GM23338 (cell line): Measurements from ENCODE around the gene MBOAT1. TPM values are rescaled to one million over a fixed set of nuclear protein-coding genes. Genes with fewer than 3 reads are reported as not detected.

ENCODE experiments used
- ATAC-seq: fragments of 200-7000 bp; cut with Tn5 transposase; 3 replicates; pipeline ENCODE4 v1.9.1; 2020
- DNase-seq: peaks from one replicate; pipeline ENCODE4 v3.0.0-alpha.2; 2015; ENCODE audit warnings: low spot score
- H2AFZ ChIP-seq: fragments of 200-600 bp; sonication (generic); 2 replicates; pipeline ENCODE4 v1.8.0; 2016; ENCODE audit warnings: antibody characterized with exemption, mild to moderate bottlenecking, moderate library complexity
- H3F3A ChIP-seq: fragments of 200-600 bp; sonication (generic); replicated peaks from 2 replicates; pipeline ENCODE4 v1.8.0; 2017; ENCODE audit warnings: antibody characterized with exemption, mixed run types, low read depth
- H3K27ac ChIP-seq: fragments of 200-600 bp; sonication (generic); 2 replicates; pipeline ENCODE4 v1.6.1; 2016; ENCODE audit warnings: low read depth
- H3K27me3 ChIP-seq: fragments of 200-600 bp; sonication (generic); 2 replicates; pipeline ENCODE4 v1.8.0; 2016; ENCODE audit warnings: mild to moderate bottlenecking, mixed run types, moderate library complexity; ENCODE audit not compliant: insufficient read depth
- H3K36me3 ChIP-seq: fragments of 200-600 bp; sonication (generic); 2 replicates; pipeline ENCODE4 v1.8.0; 2016; ENCODE audit warnings: mild to moderate bottlenecking; ENCODE audit not compliant: insufficient read depth
- H3K4me1 ChIP-seq: fragments of 200-600 bp; sonication (generic); 2 replicates; pipeline ENCODE4 v1.8.0; 2016; ENCODE audit warnings: mild to moderate bottlenecking, moderate library complexity; ENCODE audit not compliant: insufficient read depth
- H3K4me2 ChIP-seq: fragments of 200-600 bp; sonication (generic); 2 replicates; pipeline ENCODE4 v1.7.1; 2017; ENCODE audit warnings: mixed run types
- H3K4me3 ChIP-seq: fragments of 200-600 bp; sonication (generic); 2 replicates; pipeline ENCODE4 v1.6.1; 2016; ENCODE audit warnings: mixed run types
- H3K79me2 ChIP-seq: fragments of 200-600 bp; sonication (generic); replicated peaks from 2 replicates; pipeline ENCODE4 v1.8.0; 2017; ENCODE audit warnings: mild to moderate bottlenecking; ENCODE audit not compliant: insufficient read depth
- H3K9me2 ChIP-seq: fragments of 200-600 bp; sonication (generic); 2 replicates; pipeline ENCODE4 v1.8.0; 2017; ENCODE audit not compliant: insufficient read depth
- H4K20me1 ChIP-seq: fragments of 200-600 bp; sonication (generic); replicated peaks from 2 replicates; pipeline ENCODE4 v1.8.0; 2017; ENCODE audit warnings: mild to moderate bottlenecking; ENCODE audit not compliant: insufficient read depth
- H3K27ac Mint-ChIP-seq: 2 replicates; pipeline ENCODE4 v1.8.0; 2020; ENCODE audit warnings: inconsistent platforms, mild to moderate bottlenecking, moderate library complexity, mixed read lengths
- H3K27me3 Mint-ChIP-seq: 3 replicates; pipeline ENCODE4 v1.8.0; 2022; ENCODE audit warnings: low read depth, mild to moderate bottlenecking, moderate library complexity, mixed read lengths, inconsistent platforms; ENCODE audit not compliant: insufficient read depth, poor library complexity
- H3K36me3 Mint-ChIP-seq: 3 replicates; pipeline ENCODE4 v1.8.0; 2021; ENCODE audit warnings: low read depth, mild to moderate bottlenecking, inconsistent platforms, moderate library complexity, mixed read lengths
- H3K4me1 Mint-ChIP-seq: 3 replicates; pipeline ENCODE4 v1.8.0; 2020; ENCODE audit warnings: mild to moderate bottlenecking, inconsistent platforms, mixed read lengths
- H3K4me3 Mint-ChIP-seq: 3 replicates; pipeline ENCODE4 v1.8.0; 2021; ENCODE audit warnings: moderate library complexity, mild to moderate bottlenecking, inconsistent platforms, mixed read lengths
- H3K9me3 Mint-ChIP-seq: 3 replicates; pipeline ENCODE4 v1.8.0; 2020; ENCODE audit warnings: moderate library complexity, mild to moderate bottlenecking, inconsistent platforms, mixed read lengths
- CREB1 ChIP-seq: fragments of 250-450 bp; sonication (Bioruptor Pico); IDR thresholded peaks from 2 replicates; pipeline ENCODE4 v1.5.0; 2020; ENCODE audit warnings: low read depth, mild to moderate bottlenecking, moderate library complexity
- CTCF ChIP-seq, 2 experiments: fragments of 200-600 bp in 1 of 2; sonication (generic) in 1 of 2; conservative IDR thresholded peaks; 2 replicates each; pipeline versions ENCODE4 v1.5.1 to v1.6.1; 2016 to 2017; ENCODE audit warnings: antibody characterized with exemption in 2 of 2, low read depth in 2 of 2, mild to moderate bottlenecking in 2 of 2, moderate library complexity in 1 of 2
- ETS1 ChIP-seq: IDR thresholded peaks from 2 replicates; pipeline ENCODE4 v1.6.1; 2016; ENCODE audit warnings: antibody characterized with exemption
- EZH2 ChIP-seq: fragments of 200-600 bp; sonication (generic); IDR thresholded peaks from one replicate; pipeline ENCODE4 v1.8.0; 2017; ENCODE audit warnings: antibody characterized with exemption, mild to moderate bottlenecking, low read depth; ENCODE audit not compliant: unreplicated experiment
- EZH2phosphoT487 ChIP-seq: fragments of 200-600 bp; sonication (generic); IDR thresholded peaks from one replicate; pipeline ENCODE4 v1.8.1; 2018; ENCODE audit warnings: antibody characterized with exemption; ENCODE audit not compliant: unreplicated experiment
- JUNB ChIP-seq: IDR thresholded peaks from one replicate; pipeline ENCODE4 v1.6.1; 2016; ENCODE audit warnings: antibody characterized with exemption; ENCODE audit not compliant: unreplicated experiment
- NANOG ChIP-seq: IDR thresholded peaks from 2 replicates; pipeline ENCODE4 v1.6.1; 2016; ENCODE audit warnings: antibody characterized with exemption, borderline replicate concordance
- POLR2AphosphoS5 ChIP-seq: IDR thresholded peaks from 2 replicates; pipeline ENCODE4 v1.6.1; 2016; ENCODE audit warnings: antibody characterized with exemption, low read depth
- STAT1 ChIP-seq: IDR thresholded peaks from one replicate; pipeline ENCODE4 v1.6.1; 2016; ENCODE audit warnings: antibody characterized with exemption; ENCODE audit not compliant: unreplicated experiment
- ZNF114 ChIP-seq: fragments of 250-450 bp; sonication (Bioruptor Pico); IDR thresholded peaks from 2 replicates; pipeline ENCODE4 v1.5.0; 2020; ENCODE audit warnings: mild to moderate bottlenecking, moderate library complexity
- ZNF331 ChIP-seq: fragments of 250-450 bp; sonication (Bioruptor Pico); IDR thresholded peaks from 2 replicates; pipeline ENCODE4 v1.5.0; 2020; ENCODE audit warnings: low read depth, mild to moderate bottlenecking, moderate library complexity
- ZNF462 ChIP-seq: fragments of 250-450 bp; sonication (Bioruptor Pico); IDR thresholded peaks from 2 replicates; pipeline ENCODE4 v1.5.0; 2020; ENCODE audit warnings: mild to moderate bottlenecking, moderate library complexity
- polyA plus RNA-seq: library from polyadenylated mRNA; unstranded; fragments of >200 nt; fragmentation: Nextera tagmentation; extraction: Ambion mirVana; gene quantifications from 2 replicates; pipeline ENCODE4 v1.2.1, GENCODE V29; 2016
- total RNA-seq: library from RNA; depleted of rRNA; stranded (reverse); fragments of >200 nt; shearing (Covaris generic); gene quantifications from 2 replicates; pipeline ENCODE4 v1.2.3, GENCODE V29; 2014
- TF ChIP-seq, protein P1 (sequence below): IDR thresholded peaks from one replicate; pipeline ENCODE4 v1.6.1; 2018; ENCODE audit warnings: antibody characterized with exemption; ENCODE audit not compliant: unreplicated experiment

The MBOAT1 gene
- total and polyA plus RNA-seq, 2 experiments from 2014 or later = 3.8 to 18.6 TPM

GRCh38 chr6:20158676-20159075 lies 53.6 kb downstream of the MBOAT1 start:
- Mint-ChIP-seq H3K9me3 (no peaks in the 10 kb centered on the region), H3K27me3 (no peaks in the 10 kb centered on the region), H3K4me3 (no peak overlapping the region), H3K27ac (no peak overlapping the region), H3K4me1 (peaks cover 19% of the 10 kb centered on the region), H3K36me3 (no peaks in the 10 kb centered on the region)
- no peak overlapping the region for H3K4me2 ChIP-seq
- ATAC-seq = no peak
- H3K79me2 ChIP-seq = peaks cover 36% of the 10 kb centered on the region
- no peaks in the 10 kb centered on the region for H3K36me3 ChIP-seq
- DNase-seq = no peak
- no peaks in the 10 kb centered on the region for H3K9me2 ChIP-seq
- TF ChIP-seq CREB1 (CRISPR knock-in tag) (no peak), CTCF (conservative IDR thresholded peaks at IDR 0.05; ENCODE audit: low read depth in 2 of 2) (no peak), ZNF462 (CRISPR knock-in tag) (no peak), STAT1 (no peak), EZH2 (no peak), NANOG (no peak), ETS1 (no peak), POLR2AphosphoS5 (no peak), JUNB (no peak), ZNF114 (CRISPR knock-in tag) (no peak), ZNF331 (CRISPR knock-in tag) (no peak), EZH2phosphoT487 (no peak)
- TF ChIP-seq, protein P1, sequence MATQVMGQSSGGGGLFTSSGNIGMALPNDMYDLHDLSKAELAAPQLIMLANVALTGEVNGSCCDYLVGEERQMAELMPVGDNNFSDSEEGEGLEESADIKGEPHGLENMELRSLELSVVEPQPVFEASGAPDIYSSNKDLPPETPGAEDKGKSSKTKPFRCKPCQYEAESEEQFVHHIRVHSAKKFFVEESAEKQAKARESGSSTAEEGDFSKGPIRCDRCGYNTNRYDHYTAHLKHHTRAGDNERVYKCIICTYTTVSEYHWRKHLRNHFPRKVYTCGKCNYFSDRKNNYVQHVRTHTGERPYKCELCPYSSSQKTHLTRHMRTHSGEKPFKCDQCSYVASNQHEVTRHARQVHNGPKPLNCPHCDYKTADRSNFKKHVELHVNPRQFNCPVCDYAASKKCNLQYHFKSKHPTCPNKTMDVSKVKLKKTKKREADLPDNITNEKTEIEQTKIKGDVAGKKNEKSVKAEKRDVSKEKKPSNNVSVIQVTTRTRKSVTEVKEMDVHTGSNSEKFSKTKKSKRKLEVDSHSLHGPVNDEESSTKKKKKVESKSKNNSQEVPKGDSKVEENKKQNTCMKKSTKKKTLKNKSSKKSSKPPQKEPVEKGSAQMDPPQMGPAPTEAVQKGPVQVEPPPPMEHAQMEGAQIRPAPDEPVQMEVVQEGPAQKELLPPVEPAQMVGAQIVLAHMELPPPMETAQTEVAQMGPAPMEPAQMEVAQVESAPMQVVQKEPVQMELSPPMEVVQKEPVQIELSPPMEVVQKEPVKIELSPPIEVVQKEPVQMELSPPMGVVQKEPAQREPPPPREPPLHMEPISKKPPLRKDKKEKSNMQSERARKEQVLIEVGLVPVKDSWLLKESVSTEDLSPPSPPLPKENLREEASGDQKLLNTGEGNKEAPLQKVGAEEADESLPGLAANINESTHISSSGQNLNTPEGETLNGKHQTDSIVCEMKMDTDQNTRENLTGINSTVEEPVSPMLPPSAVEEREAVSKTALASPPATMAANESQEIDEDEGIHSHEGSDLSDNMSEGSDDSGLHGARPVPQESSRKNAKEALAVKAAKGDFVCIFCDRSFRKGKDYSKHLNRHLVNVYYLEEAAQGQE = no peak
- H3F3A ChIP-seq = no peaks in the 10 kb centered on the region
- H3K27ac ChIP-seq = no peak overlapping the region
- no peaks in the 10 kb centered on the region for H3K27me3 ChIP-seq
- H2AFZ ChIP-seq = no peak overlapping the region
- H4K20me1 ChIP-seq = 0 out of 2 replicates have a peak, but pooled peaks cover 3% of the 10 kb centered on the region
- H3K4me3 ChIP-seq = no peak overlapping the region
- peaks cover 25% of the 10 kb centered on the region for H3K4me1 ChIP-seq
